OCI-LY7 (cell line): ENCODE measurements around the gene PTGER3. TPM values are rescaled to one million over a fixed set of nuclear protein-coding genes. Genes with fewer than 3 reads are reported as not detected.

Experiments used
- BruUV-seq: library from RNA; stranded (reverse); fragments of 400-500 nt; replicated peaks from 2 replicates; lab custom pipeline; 2021; lab: Mats Ljungman, UMichigan
- CTCF ChIA-PET: fragments of 300-600 bp; sonication (Branson Sonifier 250); formaldehyde crosslinking; loops from one replicate; lab custom pipeline; 2022; ENCODE audit warnings: antibody characterized with exemption; ENCODE audit not compliant: unreplicated experiment; lab: Charles Lee
- POLR2A ChIA-PET: fragments of 300-600 bp; sonication (Branson Sonifier 250); formaldehyde crosslinking; loops from one replicate; lab custom pipeline; 2022; ENCODE audit warnings: antibody characterized with exemption; lab: Charles Lee
- DNase-seq: peaks from one replicate; pipeline ENCODE4 v3.0.0-alpha.2; 2015; ENCODE audit warnings: low spot score
- H2AFZ ChIP-seq: fragments of 200-600 bp; sonication (generic), shearing (Covaris generic); 2 replicates; pipeline ENCODE4 v1.6.1; 2014; ENCODE audit warnings: mild to moderate bottlenecking, antibody characterized with exemption, low read length, moderate library complexity
- H3K27ac ChIP-seq: fragments of 200-600 bp; sonication (generic); 2 replicates; pipeline ENCODE4 v1.5.1; 2014; ENCODE audit warnings: mixed run types, low read depth, mild to moderate bottlenecking, moderate library complexity, low read length, inconsistent platforms; ENCODE audit not compliant: poor library complexity, severe bottlenecking
- H3K36me3 ChIP-seq: fragments of 200-600 bp; sonication (generic); 2 replicates; pipeline ENCODE4 v1.6.1; 2014; ENCODE audit warnings: mild to moderate bottlenecking, antibody characterized with exemption, low read length, moderate library complexity, mixed read lengths; ENCODE audit not compliant: insufficient read depth
- H3K4me1 ChIP-seq: fragments of 200-600 bp; sonication (generic); 2 replicates; pipeline ENCODE4 v1.5.1; 2014; ENCODE audit warnings: mild to moderate bottlenecking, low read length; ENCODE audit not compliant: insufficient read depth, poor library complexity, severe bottlenecking
- H3K4me2 ChIP-seq: fragments of 200-600 bp; sonication (generic); 2 replicates; pipeline ENCODE4 v1.6.1; 2014; ENCODE audit warnings: mild to moderate bottlenecking, low read length
- H3K4me3 ChIP-seq: fragments of 200-600 bp; sonication (generic); 2 replicates; pipeline ENCODE4 v1.5.1; 2014; ENCODE audit warnings: mild to moderate bottlenecking, low read depth, low read length; ENCODE audit not compliant: poor library complexity, severe bottlenecking
- H3K79me2 ChIP-seq: fragments of 200-600 bp; sonication (generic); 2 replicates; pipeline ENCODE4 v1.6.1; 2016; ENCODE audit warnings: low read depth, mild to moderate bottlenecking, low read length, moderate library complexity, mixed read lengths; ENCODE audit not compliant: insufficient read depth
- H3K9me2 ChIP-seq: fragments of 200-600 bp; sonication (generic); 2 replicates; pipeline ENCODE4 v1.6.1; 2016; ENCODE audit warnings: mild to moderate bottlenecking, low read length, mixed read lengths; ENCODE audit not compliant: insufficient read depth
- H3K9me3 ChIP-seq: fragments of 200-600 bp; sonication (generic); 2 replicates; pipeline ENCODE4 v1.6.1; 2014; ENCODE audit warnings: mild to moderate bottlenecking, mixed run types, low read length, mixed read lengths
- H4K20me1 ChIP-seq: fragments of 200-600 bp; sonication (generic); 2 replicates; pipeline ENCODE4 v1.6.1; 2014; ENCODE audit warnings: mild to moderate bottlenecking, antibody characterized with exemption, low read length, moderate library complexity, mixed read lengths; ENCODE audit not compliant: insufficient read depth
- CTCF ChIP-seq: fragments of 200-600 bp; sonication (generic); conservative IDR thresholded peaks from 2 replicates; pipeline ENCODE4 v1.5.1; 2014; ENCODE audit warnings: mild to moderate bottlenecking, antibody characterized with exemption, low read length, moderate library complexity, mixed read lengths
- EZH2phosphoT487 ChIP-seq: fragments of 200-600 bp; sonication (generic); IDR thresholded peaks from 2 replicates; pipeline ENCODE4 v1.6.1; 2018; ENCODE audit warnings: low read depth, borderline replicate concordance, mild to moderate bottlenecking, mixed run types, antibody characterized with exemption, low read length, moderate library complexity, mixed read lengths
- intact Hi-C: fragments of 100-400 bp; cut with micrococcal nuclease; formaldehyde crosslinking; loops from one replicate; pipeline ENCODE4 v1.10.0; 2022; ENCODE audit not compliant: unreplicated experiment
- total RNA-seq, 2 experiments: library from RNA; depleted of rRNA in 1 of 2; stranded (reverse); fragments of >200 nt in 1 of 2; shearing (Covaris generic) in 1 of 2; gene quantifications; 2 replicates each; pipeline ENCODE4 v1.2.3, GENCODE V29; 2014 to 2022

The PTGER3 gene
- total RNA-seq, 2 experiments from 2014 or later: 0.13 TPM; not detected in 1

- no peaks in the 10 kb centered on the region for H3K9me3 ChIP-seq
- H4K20me1 ChIP-seq: no peaks in the 10 kb centered on the region
- H3K4me1 ChIP-seq: no peaks in the 10 kb centered on the region
- H3K27ac ChIP-seq: no peak overlapping the region
- no peak overlapping the region for H2AFZ ChIP-seq
- no peaks in the 10 kb centered on the region for H3K79me2 ChIP-seq
- H3K9me2 ChIP-seq: no peaks in the 10 kb centered on the region
- H3K36me3 ChIP-seq: no peaks in the 10 kb centered on the region
- TF ChIP-seq CTCF (no peak), EZH2phosphoT487 (no peak)
- ChIA-PET CTCF (no interaction called here), POLR2A (interaction anchor here (0.8 to 5.6 kb wide), 3 partner anchors 9 to 708 kb away, joined by 3 to 30 read pairs (median 4); no protein-coding TSS in a partner anchor)
- H3K4me3 ChIP-seq: no peak overlapping the region
- BruUV-seq: no TSS peak
- no peak for DNase-seq
- intact Hi-C loops: no loop called here
- no peak overlapping the region for H3K4me2 ChIP-seq
These were observed 67.3 kb downstream of the PTGER3 start for GRCh38 chr1:70980361-70980760.

GRCh38 chr1:70979881-70980280 lies 67.7 kb downstream of the PTGER3 start:
- no peaks in the 10 kb centered on the region for H3K4me1 ChIP-seq
- H3K9me3 ChIP-seq: no peaks in the 10 kb centered on the region
- no peak overlapping the region for H3K27ac ChIP-seq
- DNase-seq: no peak
- intact Hi-C loops: no loop called here
- no TSS peak for BruUV-seq
- ChIA-PET CTCF (no interaction called here), POLR2A (interaction anchor here (1.4 to 5.6 kb wide), 2 partner anchors 9 to 13 kb away, joined by 4 to 30 read pairs; no protein-coding TSS in a partner anchor)
- no peak overlapping the region for H3K4me3 ChIP-seq
- TF ChIP-seq EZH2phosphoT487 (no peak), CTCF (no peak)
- H3K9me2 ChIP-seq: no peaks in the 10 kb centered on the region
- no peaks in the 10 kb centered on the region for H3K79me2 ChIP-seq
- H4K20me1 ChIP-seq: no peaks in the 10 kb centered on the region
- no peak overlapping the region for H3K4me2 ChIP-seq
- H3K36me3 ChIP-seq: no peaks in the 10 kb centered on the region
- no peak overlapping the region for H2AFZ ChIP-seq

- Histone ChIP-seq H3K9me2 (no peaks in the 10 kb centered on the region), H3K4me3 (no peak overlapping the region), H2AFZ (no peak overlapping the region), H4K20me1 (no peaks in the 10 kb centered on the region), H3K36me3 (no peaks in the 10 kb centered on the region), H3K27ac (no peak overlapping the region), H3K9me3 (no peaks in the 10 kb centered on the region), H3K4me2 (no peak overlapping the region), H3K4me1 (no peaks in the 10 kb centered on the region), H3K79me2 (no peaks in the 10 kb centered on the region)
- intact Hi-C loops: no loop called here
- TF ChIP-seq CTCF (no peak), EZH2phosphoT487 (no peak)
- no peak for DNase-seq
- BruUV-seq: no TSS peak
- CTCF ChIA-PET: no interaction called here
- POLR2A ChIA-PET: interaction anchor here (0.6 to 5.6 kb wide), 4 partner anchors 10 to 18 kb away, joined by 3 to 30 read pairs (median 4); no protein-coding TSS in a partner anchor
These were observed 68.3 kb downstream of the PTGER3 start for GRCh38 chr1:70979313-70979712.
